ENCODE data around the gene FRS3.

Gene FRS3

DNA sequence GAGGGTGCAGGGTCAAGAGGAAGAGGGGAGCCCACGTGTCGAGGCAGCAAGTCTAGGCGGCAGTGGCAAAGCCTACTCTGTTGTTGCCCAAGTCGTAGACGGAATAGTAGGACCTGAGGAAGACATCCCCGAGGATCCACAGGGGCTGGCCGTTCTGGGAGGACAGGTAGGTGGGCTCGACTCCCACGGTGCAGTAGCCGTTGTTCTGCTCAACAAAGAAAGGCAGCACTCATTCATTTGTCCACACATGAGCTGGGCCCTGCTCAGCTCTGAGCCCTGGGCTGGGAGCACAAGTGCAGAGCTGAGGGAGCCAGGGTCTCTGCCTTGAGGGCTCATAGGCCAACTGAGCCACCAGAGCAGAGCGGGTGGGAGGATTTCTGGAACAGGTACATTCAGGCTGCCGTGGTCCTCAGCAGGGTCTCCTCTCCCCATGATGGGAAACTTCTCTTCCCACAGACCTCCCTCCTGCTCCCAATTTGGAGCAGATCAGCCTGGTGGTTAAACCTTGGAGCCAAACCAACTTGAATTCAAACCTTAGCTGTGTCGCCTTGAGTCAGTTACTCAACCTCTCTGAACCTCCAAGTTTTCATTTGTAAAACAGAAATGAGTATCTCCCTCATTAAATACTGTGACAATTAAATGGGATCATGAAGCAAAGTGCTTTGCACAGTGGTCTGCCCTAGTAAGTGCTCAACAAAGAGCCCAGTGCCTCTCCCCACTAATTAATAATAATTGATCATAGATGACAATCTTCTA, 42.7 kb downstream of the FRS3 start:
- no peak for DNase-seq (ENCODE audit: low read depth)
- TF ChIP-seq MYC (IDR thresholded peaks at IDR 0.05; ENCODE audit: low read depth, low read length) (no peak), POLR2A (IDR thresholded peaks at IDR 0.05; ENCODE audit: extremely low read depth, insufficient read length) (no peak)
- TF ChIP-seq, protein P1, sequence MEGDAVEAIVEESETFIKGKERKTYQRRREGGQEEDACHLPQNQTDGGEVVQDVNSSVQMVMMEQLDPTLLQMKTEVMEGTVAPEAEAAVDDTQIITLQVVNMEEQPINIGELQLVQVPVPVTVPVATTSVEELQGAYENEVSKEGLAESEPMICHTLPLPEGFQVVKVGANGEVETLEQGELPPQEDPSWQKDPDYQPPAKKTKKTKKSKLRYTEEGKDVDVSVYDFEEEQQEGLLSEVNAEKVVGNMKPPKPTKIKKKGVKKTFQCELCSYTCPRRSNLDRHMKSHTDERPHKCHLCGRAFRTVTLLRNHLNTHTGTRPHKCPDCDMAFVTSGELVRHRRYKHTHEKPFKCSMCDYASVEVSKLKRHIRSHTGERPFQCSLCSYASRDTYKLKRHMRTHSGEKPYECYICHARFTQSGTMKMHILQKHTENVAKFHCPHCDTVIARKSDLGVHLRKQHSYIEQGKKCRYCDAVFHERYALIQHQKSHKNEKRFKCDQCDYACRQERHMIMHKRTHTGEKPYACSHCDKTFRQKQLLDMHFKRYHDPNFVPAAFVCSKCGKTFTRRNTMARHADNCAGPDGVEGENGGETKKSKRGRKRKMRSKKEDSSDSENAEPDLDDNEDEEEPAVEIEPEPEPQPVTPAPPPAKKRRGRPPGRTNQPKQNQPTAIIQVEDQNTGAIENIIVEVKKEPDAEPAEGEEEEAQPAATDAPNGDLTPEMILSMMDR (IDR thresholded peaks at IDR 0.05; ENCODE audit: low read depth, low read length) = no peak
- no peak overlapping the region for H3K4me3 ChIP-seq (ENCODE audit: low read depth, low read length)

DNA sequence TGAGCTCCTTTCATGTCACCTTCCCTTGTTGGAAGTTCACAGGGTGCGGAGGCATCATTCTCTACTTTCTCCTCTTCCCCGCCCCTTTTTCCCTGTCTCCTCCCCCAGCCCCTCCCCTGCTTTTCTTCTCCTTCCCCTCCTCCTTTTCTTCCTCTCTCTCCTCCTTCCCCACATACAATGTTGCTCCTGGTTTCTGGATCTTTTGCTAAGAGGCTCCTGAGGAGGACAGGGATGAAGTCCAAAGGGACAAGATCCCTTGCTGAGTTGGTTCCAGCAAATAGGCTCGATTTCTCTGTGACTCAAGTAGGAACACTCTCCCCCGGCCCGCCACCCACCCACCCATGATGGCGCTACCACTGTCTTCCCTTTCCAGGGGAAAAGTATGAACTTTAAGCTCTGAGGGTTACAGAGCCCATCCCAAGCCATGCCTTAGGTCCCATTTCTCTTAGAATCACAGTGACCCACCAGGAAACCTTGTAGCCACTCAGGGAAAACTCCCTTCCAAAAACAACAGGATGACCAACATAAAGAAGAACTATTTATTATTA, 43.4 kb downstream of the FRS3 start:
- H3K4me3 ChIP-seq (ENCODE audit: low read depth, low read length) = no peak overlapping the region
- DNase-seq (ENCODE audit: low read depth) = no peak
- TF ChIP-seq, protein P2, sequence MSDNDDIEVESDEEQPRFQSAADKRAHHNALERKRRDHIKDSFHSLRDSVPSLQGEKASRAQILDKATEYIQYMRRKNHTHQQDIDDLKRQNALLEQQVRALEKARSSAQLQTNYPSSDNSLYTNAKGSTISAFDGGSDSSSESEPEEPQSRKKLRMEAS (IDR thresholded peaks at IDR 0.05; ENCODE audit: low read depth, low read length) = no peak
- TF ChIP-seq, protein P1 (IDR thresholded peaks at IDR 0.05; ENCODE audit: low read depth, low read length) = no peak
- no peak for TF ChIP-seq MYC (IDR thresholded peaks at IDR 0.05; ENCODE audit: low read depth, low read length)
- no peak for TF ChIP-seq POLR2A (IDR thresholded peaks at IDR 0.05; ENCODE audit: extremely low read depth, insufficient read length)

DNA sequence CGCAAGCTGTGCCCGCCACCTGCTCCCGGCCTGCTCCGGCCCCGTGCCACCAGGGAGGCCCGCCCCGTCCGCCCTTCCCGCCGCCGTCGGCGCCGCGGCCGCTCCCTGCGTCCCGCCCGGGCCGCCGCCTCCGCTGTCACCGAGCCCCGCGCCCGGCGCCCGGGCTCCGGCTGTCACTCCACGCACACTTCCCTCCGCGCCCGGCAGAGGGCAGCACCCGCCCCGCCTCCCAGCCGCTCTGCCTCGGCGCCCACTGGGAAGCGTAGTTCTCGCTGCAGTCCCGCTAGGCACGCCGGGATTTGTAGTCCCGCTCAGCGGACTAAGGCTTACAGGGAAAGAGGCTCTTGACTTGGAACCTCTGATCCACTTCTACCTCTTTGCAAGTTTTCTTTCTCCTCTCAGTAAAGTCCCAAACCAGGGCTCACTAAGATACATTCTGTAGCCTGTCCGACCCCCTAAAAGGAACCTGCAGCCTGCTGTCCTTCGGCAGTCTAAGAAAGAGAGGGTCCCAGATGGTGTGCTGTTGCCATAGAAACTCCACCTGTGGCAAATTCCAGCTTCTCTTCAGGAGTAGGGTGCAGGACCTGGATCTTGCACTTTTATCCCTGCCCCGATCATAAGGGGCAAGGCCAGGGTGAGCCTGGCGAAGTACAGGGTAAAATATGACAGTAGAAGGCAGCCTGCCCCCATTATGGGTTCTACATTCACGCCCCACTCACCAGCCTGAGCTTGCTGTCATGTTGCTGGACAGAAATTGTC, 44.1 kb downstream of the FRS3 start, which contains the start of gene TFEB:
Gene TFEB (minus strand): TSS at position 182 of the 759 bp plus-strand sequence. CDS start 44,395 bp downstream, outside the sequence.
- peak; percentile 91 for DNase-seq (ENCODE audit: low read depth)
- TF ChIP-seq MYC (IDR thresholded peaks at IDR 0.05; ENCODE audit: low read depth, low read length) (peak; percentile 84), POLR2A (IDR thresholded peaks at IDR 0.05; ENCODE audit: extremely low read depth, insufficient read length) (peak; percentile 14)
- TF ChIP-seq, protein P1 (IDR thresholded peaks at IDR 0.05; ENCODE audit: low read depth, low read length) = peak; percentile 72
- TF ChIP-seq, protein P2 (IDR thresholded peaks at IDR 0.05; ENCODE audit: low read depth, low read length) = peak; percentile 67
- peak within 1 kb of the TSS; percentile 37 for H3K4me3 ChIP-seq (ENCODE audit: low read depth, low read length)

DNA sequence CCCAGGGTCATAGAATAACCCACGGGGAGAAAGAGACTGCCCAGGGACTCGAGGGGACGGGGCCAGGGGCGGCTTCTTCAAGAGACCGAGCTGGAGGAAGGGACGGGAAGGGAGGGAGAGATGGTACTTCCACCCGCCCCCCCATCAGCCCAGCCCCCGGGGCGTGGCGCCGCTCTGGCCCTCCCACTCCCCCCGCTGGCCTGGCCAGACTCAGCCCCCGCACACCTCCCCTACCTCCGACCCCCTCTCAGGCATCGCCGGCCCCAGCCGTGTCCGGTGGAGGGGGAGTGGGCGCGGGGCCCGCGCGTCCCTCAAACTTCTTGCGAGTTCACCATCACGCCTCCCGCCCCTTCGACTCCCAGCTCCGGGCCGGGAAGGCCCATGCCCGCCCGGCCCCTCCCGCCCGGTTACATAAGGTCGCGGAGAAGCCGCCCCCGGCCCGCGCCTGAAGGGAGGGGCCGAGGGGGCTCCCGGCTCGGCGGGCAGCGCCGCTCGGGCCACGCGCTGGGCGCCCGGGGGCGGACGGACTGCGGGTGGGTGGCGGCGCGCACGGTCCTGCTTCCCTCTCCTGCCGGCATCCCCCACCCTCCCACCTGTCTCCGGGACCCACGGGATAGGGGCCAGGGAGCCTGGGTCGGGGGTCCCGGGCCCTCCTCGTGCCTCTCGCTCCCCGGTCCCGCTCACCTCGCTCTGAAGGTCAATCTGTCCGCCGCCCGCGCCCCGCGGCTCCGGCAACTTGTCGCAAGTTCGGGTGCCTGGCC, 44.9 kb downstream of the FRS3 start:
- peak; percentile 76 for DNase-seq (ENCODE audit: low read depth)
- TF ChIP-seq, protein P1 (IDR thresholded peaks at IDR 0.05; ENCODE audit: low read depth, low read length) = no peak
- no peak for TF ChIP-seq POLR2A (IDR thresholded peaks at IDR 0.05; ENCODE audit: extremely low read depth, insufficient read length)
- TF ChIP-seq MYC (IDR thresholded peaks at IDR 0.05; ENCODE audit: low read depth, low read length) = no peak
- TF ChIP-seq, protein P2 (IDR thresholded peaks at IDR 0.05; ENCODE audit: low read depth, low read length) = no peak
- peak overlapping the region; percentile 37 for H3K4me3 ChIP-seq (ENCODE audit: low read depth, low read length)
